ENCODE data around the gene DEXI. TPM values are rescaled to one million over a fixed set of nuclear protein-coding genes. Genes with fewer than 3 reads are reported as not detected.

The DEXI gene
- total and polyA plus RNA-seq, 7 donors, result 13.9 to 99.9 (median 55.0) TPM

DNA sequence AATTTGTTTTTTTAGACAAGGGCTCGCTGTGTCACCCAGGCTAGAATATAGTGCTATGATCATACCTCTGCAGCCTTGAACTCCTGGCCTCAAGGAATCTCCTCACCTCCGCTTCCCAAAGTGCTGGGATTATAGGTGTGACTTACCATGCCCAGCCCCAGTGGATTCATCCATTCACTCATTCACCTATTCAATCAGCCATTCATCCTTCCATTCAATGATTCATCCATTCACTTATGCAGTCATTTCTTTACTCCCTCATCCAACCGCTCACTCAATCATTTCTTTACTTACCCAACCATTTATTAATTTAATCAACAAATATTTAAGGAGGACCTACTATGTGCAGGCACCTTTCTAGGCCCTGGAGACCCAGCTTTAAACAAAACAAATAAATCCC is 25.7 kb downstream of the DEXI start:
- Histone ChIP-seq H3K27ac (no peak overlapping the region), H3K4me1 (peaks cover 0 to 19% (median 13%) of the 10 kb centered on the region in 4 donors), H3K4me3 (no peak overlapping the region), H3K9me3 (no peaks in the 10 kb centered on the region), H3K36me3 (no peaks in the 10 kb centered on the region), H3K27me3 (no peaks in the 10 kb centered on the region)
- TF ChIP-seq EP300 (IDR thresholded peaks at IDR 0.05), result no peak
- TF ChIP-seq, protein P1, sequence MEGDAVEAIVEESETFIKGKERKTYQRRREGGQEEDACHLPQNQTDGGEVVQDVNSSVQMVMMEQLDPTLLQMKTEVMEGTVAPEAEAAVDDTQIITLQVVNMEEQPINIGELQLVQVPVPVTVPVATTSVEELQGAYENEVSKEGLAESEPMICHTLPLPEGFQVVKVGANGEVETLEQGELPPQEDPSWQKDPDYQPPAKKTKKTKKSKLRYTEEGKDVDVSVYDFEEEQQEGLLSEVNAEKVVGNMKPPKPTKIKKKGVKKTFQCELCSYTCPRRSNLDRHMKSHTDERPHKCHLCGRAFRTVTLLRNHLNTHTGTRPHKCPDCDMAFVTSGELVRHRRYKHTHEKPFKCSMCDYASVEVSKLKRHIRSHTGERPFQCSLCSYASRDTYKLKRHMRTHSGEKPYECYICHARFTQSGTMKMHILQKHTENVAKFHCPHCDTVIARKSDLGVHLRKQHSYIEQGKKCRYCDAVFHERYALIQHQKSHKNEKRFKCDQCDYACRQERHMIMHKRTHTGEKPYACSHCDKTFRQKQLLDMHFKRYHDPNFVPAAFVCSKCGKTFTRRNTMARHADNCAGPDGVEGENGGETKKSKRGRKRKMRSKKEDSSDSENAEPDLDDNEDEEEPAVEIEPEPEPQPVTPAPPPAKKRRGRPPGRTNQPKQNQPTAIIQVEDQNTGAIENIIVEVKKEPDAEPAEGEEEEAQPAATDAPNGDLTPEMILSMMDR (IDR thresholded peaks at IDR 0.05), result no peak
- no peak for TF ChIP-seq POLR2A (IDR thresholded peaks at IDR 0.05)
- no peak for TF ChIP-seq POLR2AphosphoS5 (IDR thresholded peaks at IDR 0.05)
- WGBS, 2 donors, result 64 to 65% methylated on average over 3 of the region's 3 CpGs
- DNase-seq, result no peak
- intact Hi-C loops (cut with DNase I), result loop anchor here (5.0 kb wide), 1 partner anchor 394 kb away; no protein-coding TSS in a partner anchor

DNA sequence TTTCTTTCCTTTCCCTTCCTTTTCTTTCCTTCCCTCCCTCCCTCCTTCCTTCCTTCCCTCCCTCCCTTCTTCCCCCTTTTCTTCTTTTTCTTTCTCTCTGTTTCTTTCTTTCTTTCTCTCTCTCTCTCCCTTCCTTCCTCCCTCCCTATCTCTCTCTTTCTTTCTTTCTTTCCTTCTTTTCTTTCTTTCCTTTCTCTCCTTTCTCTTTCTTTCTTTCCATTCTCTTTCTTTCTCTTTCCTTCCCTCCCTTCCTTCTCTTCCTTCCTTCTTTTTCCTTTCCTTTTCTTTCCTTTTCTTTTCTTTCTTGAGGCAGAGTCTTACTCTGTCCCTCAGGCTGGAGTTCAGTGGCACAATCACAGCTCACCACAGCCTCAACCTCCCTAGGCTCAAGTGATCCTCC is 31.0 kb downstream of the DEXI start:
- no peaks in the 10 kb centered on the region for H3K27me3 ChIP-seq
- H3K27ac ChIP-seq, result no peak overlapping the region
- TF ChIP-seq POLR2A (IDR thresholded peaks at IDR 0.05) (no peak), EP300 (IDR thresholded peaks at IDR 0.05) (no peak), POLR2AphosphoS5 (IDR thresholded peaks at IDR 0.05) (no peak)
- TF ChIP-seq, protein P1 (IDR thresholded peaks at IDR 0.05), result no peak
- DNase-seq, result no peak
- H3K36me3 ChIP-seq, result no peaks in the 10 kb centered on the region
- H3K4me1 ChIP-seq, result no peaks in the 10 kb centered on the region
- H3K9me3 ChIP-seq, result no peaks in the 10 kb centered on the region
- intact Hi-C loops (cut with DNase I), result no loop called here
- H3K4me3 ChIP-seq, result no peak overlapping the region

DNA sequence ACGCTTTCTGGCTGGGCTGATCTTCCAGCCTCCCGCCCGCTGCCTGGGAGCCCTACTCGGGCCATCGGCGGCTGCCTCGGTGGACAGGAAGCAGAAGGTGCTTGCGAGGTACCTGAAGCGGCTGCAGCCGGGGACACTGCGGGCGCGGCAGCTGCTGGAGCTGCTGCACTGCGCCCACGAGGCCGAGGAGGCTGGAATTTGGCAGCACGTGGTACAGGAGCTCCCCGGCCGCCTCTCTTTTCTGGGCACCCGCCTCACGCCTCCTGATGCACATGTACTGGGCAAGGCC is 34.6 kb downstream of the DEXI start:
- intact Hi-C loops (cut with DNase I), result no loop called here
- H3K36me3 ChIP-seq, result no peaks in the 10 kb centered on the region
- H3K27ac ChIP-seq, result no peak overlapping the region
- no peak for DNase-seq
- H3K9me3 ChIP-seq, result no peaks in the 10 kb centered on the region
- H3K4me1 ChIP-seq, result no peaks in the 10 kb centered on the region
- H3K4me3 ChIP-seq, result no peak overlapping the region
- no peak for TF ChIP-seq EP300 (IDR thresholded peaks at IDR 0.05)
- TF ChIP-seq POLR2A (IDR thresholded peaks at IDR 0.05), result no peak
- no peak for TF ChIP-seq POLR2AphosphoS5 (IDR thresholded peaks at IDR 0.05)
- TF ChIP-seq, protein P1 (IDR thresholded peaks at IDR 0.05), result no peak
- H3K27me3 ChIP-seq, result no peaks in the 10 kb centered on the region
- 92% methylated on average over 21 of the region's 21 CpGs for WGBS, 2 donors

DNA sequence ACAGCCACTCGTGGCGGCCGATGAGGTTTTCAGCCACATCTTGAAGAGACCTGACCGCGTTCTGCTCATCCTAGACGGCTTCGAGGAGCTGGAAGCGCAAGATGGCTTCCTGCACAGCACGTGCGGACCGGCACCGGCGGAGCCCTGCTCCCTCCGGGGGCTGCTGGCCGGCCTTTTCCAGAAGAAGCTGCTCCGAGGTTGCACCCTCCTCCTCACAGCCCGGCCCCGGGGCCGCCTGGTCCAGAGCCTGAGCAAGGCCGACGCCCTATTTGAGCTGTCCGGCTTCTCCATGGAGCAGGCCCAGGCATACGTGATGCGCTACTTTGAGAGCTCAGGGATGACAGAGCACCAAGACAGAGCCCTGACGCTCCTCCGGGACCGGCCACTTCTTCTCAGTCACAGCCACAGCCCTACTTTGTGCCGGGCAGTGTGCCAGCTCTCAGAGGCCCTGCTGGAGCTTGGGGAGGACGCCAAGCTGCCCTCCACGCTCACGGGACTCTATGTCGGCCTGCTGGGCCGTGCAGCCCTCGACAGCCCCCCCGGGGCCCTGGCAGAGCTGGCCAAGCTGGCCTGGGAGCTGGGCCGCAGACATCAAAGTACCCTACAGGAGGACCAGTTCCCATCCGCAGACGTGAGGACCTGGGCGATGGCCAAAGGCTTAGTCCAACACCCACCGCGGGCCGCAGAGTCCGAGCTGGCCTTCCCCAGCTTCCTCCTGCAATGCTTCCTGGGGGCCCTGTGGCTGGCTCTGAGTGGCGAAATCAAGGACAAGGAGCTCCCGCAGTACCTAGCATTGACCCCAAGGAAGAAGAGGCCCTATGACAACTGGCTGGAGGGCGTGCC is 35.1 kb downstream of the DEXI start:
- Histone ChIP-seq H3K4me1 (no peaks in the 10 kb centered on the region), H3K4me3 (no peak overlapping the region), H3K27me3 (no peaks in the 10 kb centered on the region), H3K36me3 (no peaks in the 10 kb centered on the region), H3K9me3 (peaks cover 0 to 5% (median 0%) of the 10 kb centered on the region in 4 donors), H3K27ac (no peak overlapping the region)
- intact Hi-C loops (cut with DNase I), result no loop called here
- DNase-seq, result no peak
- TF ChIP-seq EP300 (IDR thresholded peaks at IDR 0.05), result no peak
- no peak for TF ChIP-seq POLR2A (IDR thresholded peaks at IDR 0.05)
- TF ChIP-seq, protein P1 (IDR thresholded peaks at IDR 0.05), result no peak
- TF ChIP-seq POLR2AphosphoS5 (IDR thresholded peaks at IDR 0.05), result no peak
- WGBS, 2 donors, result 91 to 92% methylated on average over 46 of the region's 46 CpGs

DNA sequence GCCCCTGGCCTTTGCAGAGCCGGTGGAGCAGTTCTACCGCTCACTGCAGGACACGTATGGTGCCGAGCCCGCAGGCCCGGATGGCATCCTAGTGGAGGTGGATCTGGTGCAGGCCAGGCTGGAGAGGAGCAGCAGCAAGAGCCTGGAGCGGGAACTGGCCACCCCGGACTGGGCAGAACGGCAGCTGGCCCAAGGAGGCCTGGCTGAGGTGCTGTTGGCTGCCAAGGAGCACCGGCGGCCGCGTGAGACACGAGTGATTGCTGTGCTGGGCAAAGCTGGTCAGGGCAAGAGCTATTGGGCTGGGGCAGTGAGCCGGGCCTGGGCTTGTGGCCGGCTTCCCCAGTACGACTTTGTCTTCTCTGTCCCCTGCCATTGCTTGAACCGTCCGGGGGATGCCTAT is 35.8 kb downstream of the DEXI start:
- no peaks in the 10 kb centered on the region for H3K36me3 ChIP-seq
- 93 to 94% methylated on average over 19 of the region's 19 CpGs for WGBS, 2 donors
- no peak overlapping the region for H3K4me3 ChIP-seq
- H3K9me3 ChIP-seq, result peaks cover 0 to 5% (median 0%) of the 10 kb centered on the region in 4 donors
- no peaks in the 10 kb centered on the region for H3K4me1 ChIP-seq
- intact Hi-C loops (cut with DNase I), result no loop called here
- H3K27ac ChIP-seq, result no peak overlapping the region
- no peaks in the 10 kb centered on the region for H3K27me3 ChIP-seq
- TF ChIP-seq POLR2A (IDR thresholded peaks at IDR 0.05), result no peak
- TF ChIP-seq, protein P1 (IDR thresholded peaks at IDR 0.05), result no peak
- no peak for TF ChIP-seq EP300 (IDR thresholded peaks at IDR 0.05)
- TF ChIP-seq POLR2AphosphoS5 (IDR thresholded peaks at IDR 0.05), result no peak
- no peak for DNase-seq
